C4-2B (cell line): ENCODE measurements around the gene ATP13A1.

Experiments used
- H3K27ac ChIP-seq: fragments of 450-650 bp; 2 replicates; pipeline ENCODE4 v1.5.1; 2017
- ZFX ChIP-seq: fragments of 450-650 bp; IDR thresholded peaks from 2 replicates; pipeline ENCODE4 v1.6.1; 2017
- TF ChIP-seq, protein P1 (sequence below): fragments of 450-650 bp; conservative IDR thresholded peaks from 2 replicates; pipeline ENCODE4 v1.5.1; 2017; ENCODE audit warnings: mild to moderate bottlenecking

Gene ATP13A1

DNA sequence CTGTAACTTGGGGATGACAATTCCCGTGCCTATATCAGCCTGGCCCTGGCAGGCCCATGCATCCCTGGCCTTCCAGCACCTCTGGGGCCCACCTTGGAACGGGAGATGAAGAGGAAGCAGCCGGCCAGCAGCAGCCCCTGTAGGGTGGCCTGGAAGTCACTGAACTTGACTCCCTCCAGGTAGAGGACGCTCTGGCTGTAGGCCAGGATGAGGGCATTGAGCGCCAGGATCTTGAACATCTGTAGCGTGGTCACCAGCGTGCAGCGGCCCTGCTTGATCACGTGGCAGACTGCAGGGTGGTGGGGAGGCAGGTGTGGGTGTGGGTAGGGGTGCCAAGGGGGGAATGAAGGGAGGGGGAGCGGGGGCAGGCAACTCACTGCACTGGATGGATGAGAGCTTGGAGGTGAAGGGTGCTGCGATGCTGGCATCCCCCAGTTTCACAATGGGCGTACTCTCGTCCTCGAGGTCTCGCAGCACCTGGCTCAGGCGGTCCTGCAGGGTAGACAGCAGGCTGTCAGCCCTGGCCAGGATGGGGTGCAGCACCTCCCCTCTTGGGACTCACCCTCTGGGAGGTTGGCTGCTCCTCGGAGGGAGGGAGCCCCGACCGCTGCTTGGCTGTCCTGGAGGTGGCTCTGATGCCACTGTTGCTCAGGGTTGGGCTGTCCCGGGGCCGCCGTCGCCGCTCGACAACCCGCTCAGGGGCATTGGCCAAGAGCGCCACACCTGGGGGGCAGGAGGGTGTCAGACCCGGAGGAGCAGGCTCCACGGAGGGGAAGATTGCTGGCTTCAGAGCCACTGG is 16.2 kb downstream of the ATP13A1 start:
- TF ChIP-seq ZFX: no peak
- TF ChIP-seq, protein P1, sequence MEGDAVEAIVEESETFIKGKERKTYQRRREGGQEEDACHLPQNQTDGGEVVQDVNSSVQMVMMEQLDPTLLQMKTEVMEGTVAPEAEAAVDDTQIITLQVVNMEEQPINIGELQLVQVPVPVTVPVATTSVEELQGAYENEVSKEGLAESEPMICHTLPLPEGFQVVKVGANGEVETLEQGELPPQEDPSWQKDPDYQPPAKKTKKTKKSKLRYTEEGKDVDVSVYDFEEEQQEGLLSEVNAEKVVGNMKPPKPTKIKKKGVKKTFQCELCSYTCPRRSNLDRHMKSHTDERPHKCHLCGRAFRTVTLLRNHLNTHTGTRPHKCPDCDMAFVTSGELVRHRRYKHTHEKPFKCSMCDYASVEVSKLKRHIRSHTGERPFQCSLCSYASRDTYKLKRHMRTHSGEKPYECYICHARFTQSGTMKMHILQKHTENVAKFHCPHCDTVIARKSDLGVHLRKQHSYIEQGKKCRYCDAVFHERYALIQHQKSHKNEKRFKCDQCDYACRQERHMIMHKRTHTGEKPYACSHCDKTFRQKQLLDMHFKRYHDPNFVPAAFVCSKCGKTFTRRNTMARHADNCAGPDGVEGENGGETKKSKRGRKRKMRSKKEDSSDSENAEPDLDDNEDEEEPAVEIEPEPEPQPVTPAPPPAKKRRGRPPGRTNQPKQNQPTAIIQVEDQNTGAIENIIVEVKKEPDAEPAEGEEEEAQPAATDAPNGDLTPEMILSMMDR: no peak
- H3K27ac ChIP-seq: no peak overlapping the region

DNA sequence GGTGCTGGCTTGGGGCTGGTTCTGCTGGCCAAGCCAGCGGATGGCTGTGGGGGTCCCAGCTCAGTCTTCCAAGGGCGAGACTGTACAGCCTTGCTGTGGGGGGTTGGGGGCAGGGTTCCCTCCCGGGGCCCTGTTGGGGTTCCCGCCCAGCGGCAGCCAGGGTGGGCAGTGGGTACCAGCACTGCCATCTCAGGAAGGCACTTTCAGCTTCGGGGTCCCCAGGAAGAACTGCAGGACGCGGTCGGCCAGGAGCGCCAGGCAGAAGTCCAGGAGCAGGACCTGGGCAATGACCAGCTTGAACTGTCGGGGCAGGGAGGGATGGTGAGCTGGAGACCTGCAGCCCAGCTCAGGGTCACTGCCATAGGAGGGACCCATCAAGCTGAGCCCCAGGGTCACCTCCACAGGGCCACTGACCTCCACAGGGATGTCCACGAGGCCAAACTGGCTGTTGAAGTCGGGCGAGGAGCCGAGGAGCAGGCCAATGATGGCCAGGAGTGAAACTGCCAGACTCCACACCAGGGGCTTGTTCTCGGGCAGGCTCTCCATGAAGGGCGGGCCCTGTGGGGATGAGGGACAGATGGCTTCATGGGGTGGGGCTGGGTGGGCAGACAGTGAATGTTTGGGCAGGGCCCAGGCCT is 18.1 kb downstream of the ATP13A1 start:
- H3K27ac ChIP-seq: no peak overlapping the region
- no peak for TF ChIP-seq ZFX
- TF ChIP-seq, protein P1: no peak

DNA sequence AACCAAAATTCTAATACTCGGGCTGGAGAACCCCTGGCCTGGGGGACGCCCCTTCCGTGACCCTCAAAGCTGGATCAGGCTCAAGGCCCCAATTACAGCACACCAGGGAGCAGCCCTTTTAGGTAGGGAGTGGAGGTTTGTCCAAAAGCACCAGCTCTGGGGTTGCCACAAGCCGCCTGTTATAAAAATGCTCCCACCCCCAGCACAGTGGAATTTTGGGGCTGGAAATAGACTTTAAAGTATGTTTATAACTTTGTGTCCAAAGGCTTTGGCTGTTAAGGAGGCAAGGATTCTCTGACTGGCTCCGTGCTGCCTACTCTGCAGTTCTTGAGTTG is 19.5 kb downstream of the ATP13A1 start:
- H3K27ac ChIP-seq: peak overlapping the region; percentile 74
- no peak for TF ChIP-seq ZFX

DNA sequence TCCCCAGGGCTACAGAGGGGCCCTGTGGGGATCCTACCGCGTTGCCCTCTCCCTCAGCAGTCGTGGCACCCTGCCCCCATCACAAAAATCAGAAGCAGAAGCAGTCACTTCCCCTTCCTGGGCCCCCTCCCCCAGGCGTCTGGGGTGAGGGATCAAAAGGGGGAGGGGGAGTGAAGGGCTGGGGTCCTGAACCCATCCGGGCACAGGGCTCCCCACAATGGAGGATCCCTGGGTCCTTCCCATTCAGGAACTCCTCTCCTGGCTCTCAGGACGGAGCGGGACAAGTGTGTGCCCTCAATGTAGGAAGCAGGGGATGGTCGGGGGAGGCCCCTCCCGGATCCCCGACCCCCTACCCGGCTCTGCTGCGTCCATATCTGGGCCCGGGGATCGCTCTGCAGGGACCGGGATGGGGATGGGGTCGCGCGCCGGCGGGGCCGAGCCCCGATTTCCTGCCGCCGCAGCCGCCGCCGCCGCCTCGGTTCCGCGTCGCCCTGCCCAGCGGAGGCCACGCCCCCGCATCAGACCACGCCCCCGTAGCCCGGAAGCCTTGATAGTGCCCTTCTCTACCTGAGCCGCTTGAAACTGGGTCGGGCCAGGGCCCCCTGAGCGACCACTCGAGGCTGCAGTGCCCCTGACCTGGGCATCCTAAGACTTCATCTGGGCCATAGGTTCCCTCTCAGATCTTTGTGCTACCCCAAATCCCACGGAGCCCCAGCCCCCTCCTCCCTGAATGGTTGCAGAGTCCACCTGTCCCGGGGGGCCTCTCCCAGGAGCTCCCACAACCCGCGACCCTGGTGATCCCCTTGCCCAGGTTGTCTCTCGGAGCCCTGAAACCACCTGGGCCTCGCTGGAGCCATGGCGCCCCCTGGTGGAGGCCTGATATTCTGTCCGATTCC is 20.1 kb downstream of the ATP13A1 start, which contains the start of gene GMIP:
Gene GMIP, minus strand, starts transcription at position 500 of the 896 bp plus-strand sequence. Its CDS starts 128 bp downstream, at position 372.
- TF ChIP-seq, protein P1: peak; percentile 90
- no peak for TF ChIP-seq ZFX
- peak within 1 kb of the TSS; percentile 74 for H3K27ac ChIP-seq

DNA sequence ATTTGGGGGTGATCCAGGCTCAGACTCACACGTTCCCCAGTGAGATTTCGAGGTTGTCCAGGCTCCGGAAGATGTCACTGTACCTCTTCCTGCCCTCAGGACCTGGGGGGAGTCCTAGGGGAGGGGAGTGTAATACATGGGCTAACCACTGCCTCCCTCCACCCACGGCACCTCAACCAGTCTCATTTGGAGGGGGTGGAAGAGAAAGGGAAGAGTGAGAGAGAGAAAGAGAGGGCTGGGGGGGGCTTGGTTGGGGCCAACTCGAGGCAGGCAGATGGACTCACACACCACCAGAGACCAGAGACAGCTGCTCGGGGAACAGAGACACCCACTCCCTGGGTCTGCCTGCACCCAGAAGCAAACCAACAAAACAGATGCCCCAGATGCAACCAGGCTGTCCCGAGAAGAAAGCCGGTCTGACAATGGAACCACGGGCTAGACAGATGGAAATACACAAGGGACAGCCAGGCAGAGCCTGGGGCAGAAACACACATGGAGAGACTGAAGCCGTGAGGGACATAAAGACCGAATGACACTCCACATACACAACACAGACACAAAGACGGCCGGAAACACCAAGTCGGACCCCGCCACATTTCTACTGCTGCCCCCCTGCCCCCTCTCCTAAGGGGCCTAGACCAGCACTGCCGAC is 20.8 kb downstream of the ATP13A1 start:
- TF ChIP-seq ZFX: no peak
- TF ChIP-seq, protein P1: no peak
- H3K27ac ChIP-seq: peak overlapping the region; percentile 74

DNA sequence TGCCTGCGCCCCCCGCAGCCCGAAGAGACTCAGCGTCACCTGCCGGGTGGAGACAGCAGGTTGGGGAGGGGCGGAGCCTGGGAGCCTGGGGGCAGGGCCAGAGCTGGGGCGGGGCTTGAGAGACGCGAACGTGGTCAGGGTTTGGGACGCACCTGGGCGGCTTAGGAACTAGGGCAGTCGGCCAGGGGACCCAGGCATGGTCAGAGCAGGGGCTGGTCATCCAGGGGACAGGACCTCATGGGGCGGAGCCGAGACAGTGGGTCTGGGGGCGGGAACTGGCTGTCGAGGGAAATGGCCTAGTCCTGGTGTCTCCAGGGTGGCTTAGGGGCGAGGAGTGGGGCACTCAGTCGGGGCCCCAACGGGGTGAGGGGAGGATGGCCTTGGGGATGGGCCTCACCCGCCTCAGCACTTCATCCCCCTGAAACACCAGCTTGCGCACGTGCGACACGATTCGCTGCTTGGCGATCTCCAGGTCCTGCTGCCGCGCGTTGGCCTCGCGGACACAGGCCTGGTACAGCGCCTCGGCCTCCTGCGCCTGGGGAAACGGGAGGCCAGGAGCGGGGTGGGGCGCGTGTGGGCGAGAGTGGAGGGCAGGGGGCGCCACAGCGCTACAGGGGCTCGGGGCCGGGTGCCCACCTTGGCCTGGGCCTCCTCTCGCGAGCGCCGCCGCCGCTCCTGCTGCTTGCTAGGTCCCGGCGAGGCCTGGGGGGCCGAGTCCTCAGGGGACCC is 25.8 kb downstream of the ATP13A1 start:
- H3K27ac ChIP-seq: no peak overlapping the region
- TF ChIP-seq, protein P1: no peak
- TF ChIP-seq ZFX: no peak

DNA sequence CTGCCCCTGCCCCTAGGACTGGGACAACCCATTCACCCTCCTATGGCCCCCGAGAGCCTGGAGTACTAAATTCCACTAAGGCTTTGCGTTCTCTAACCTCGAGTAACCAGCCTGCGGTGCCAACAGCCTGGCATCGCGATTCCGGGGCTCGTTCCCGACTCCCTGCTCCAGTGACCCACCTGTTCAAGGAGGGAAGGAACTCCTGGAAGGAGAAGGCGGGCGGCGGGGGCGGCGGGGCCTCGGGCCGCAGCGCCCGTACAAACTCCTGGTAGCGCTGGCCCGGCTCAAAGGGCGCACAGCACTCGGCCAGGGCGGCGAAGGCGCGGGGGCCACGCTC is 26.3 kb downstream of the ATP13A1 start:
- H3K27ac ChIP-seq: no peak overlapping the region
- no peak for TF ChIP-seq ZFX
- TF ChIP-seq, protein P1: no peak
